ENCODE measurements around the gene NUP54. TPM values are rescaled to one million over a fixed set of nuclear protein-coding genes. Genes with fewer than 3 reads are reported as not detected.

NUP54 gene
- total RNA-seq, 4 donors from 2014 or later = 31.3 to 60.2 (median 39.7) TPM

DNA sequence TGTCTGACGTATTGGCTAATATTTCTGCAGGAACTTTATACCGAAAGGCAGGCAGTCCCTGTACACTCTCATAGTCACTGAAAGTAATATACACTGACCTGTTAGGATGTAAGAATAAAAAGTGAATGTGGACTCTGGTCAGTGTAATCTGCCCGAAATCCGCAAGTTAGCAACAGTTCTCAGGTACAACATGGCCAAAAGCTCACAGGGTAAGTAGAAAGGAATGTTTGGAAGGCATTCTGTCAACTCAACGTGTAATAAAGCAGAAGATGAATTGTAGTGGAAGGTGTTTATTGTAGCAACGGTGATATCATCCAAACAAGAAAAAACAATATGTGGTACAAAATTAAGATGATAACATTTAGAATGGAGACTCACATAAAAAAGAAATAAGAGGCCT, 26.0 kb upstream of the NUP54 start:
- TF ChIP-seq CTCF (IDR thresholded peaks at IDR 0.05; ENCODE audit: low read depth) = no peak

- no peak for TF ChIP-seq CTCF (IDR thresholded peaks at IDR 0.05; ENCODE audit: low read depth)
These were observed 20.5 kb upstream of the NUP54 start for GRCh38 chr4:76168688-76169087.

GRCh38 chr4:76166480-76166879, 18.3 kb upstream of the NUP54 start:
- TF ChIP-seq CTCF (IDR thresholded peaks at IDR 0.05; ENCODE audit: low read depth) = no peak

- TF ChIP-seq CTCF (IDR thresholded peaks at IDR 0.05; ENCODE audit: low read depth) = no peak
These were observed 12.2 kb upstream of the NUP54 start for GRCh38 chr4:76160355-76160754.

DNA sequence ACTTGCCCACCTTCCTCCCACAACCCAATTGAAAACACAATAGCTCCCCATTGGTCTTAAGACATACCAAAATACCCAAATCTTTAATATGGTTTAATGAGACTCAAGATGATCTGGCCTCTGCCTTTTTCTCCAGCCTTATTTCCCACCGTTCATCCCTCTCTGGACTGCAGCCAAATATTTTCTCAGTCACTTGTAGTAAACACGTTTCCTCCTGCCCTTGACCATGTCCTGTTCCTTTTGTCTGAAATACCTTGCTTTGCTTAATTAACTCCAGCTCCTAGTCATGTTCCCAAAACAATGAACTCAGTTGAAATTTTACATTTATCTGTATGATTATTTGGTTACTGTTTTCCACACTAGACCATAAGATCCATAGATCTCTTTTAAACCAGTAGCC, 8.4 kb upstream of the NUP54 start:
- no peak for TF ChIP-seq CTCF (IDR thresholded peaks at IDR 0.05; ENCODE audit: low read depth)

DNA sequence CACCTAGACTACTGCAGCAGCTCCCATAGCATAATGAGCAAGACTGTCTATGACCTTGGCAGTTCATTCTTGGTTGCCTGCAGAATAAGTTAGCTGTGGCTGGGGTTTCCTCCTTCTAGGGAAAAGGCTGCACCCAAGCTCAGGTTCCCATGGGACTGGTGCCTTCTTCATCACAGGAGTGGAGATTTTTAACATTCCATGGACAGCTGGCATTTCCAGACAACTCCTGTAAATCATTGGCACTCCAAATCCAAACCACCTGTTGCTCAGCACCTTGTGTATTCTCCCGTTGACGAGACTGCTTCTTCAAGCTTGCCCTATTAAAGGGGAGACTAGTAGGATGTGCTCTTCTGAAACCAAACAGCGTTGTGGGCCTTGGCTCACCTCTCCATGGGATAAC, 7.8 kb upstream of the NUP54 start:
- TF ChIP-seq CTCF (IDR thresholded peaks at IDR 0.05; ENCODE audit: low read depth) = no peak

DNA sequence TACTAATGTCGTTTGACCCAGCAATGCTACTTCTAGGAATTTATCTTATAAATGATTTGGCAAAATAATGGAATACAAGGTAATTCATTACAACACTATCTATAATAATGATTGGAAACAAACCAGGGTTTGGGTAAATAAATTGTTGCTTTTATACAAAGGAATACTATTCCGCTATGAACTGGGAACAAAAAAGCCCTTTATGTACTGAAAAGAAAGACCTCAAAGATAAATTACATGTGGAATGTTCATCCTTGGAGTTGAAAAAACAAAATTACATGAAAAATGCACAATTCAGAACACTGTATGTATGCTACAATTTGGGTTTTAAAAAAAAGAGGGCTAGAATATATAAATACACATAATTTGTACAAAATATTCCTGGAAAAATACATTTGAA, 5.2 kb upstream of the NUP54 start:
- no peak for TF ChIP-seq CTCF (IDR thresholded peaks at IDR 0.05; ENCODE audit: low read depth)
